ENCODE measurements around the gene MX2.

MX2 gene

DNA sequence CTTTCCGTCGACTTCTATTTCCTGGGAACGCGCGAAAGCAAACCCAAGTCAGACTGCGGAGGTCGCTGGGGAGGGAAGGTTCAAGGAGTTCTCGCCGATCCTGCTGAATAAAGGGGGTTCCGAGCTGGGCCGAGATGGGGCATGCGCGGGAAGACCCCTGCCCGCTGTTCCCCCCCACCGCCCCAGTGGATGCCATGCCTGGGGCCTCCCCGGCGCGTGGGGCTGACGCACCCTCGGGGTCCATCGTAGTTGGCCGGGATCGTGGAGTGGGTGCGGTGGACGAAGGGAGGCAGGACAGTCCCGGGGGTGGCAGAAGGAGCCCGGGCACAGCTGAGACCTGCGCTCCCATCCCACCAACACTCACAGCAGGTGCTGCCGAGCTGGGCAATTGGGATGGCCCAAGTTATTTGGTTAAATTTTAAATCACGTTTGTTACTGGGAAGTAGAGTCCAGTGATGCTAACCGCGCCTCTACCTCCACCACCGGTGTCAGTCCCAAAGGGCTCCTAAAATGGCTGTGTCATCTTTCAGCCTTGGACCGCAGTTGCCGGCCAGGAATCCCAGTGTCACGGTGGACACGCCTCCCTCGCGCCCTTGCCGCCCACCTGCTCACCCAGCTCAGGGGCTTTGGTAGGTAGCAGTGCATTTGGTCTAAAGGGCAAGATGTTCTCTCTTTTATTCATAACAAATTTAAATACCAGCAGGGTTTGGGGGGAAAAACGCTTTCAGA is 65.0 kb downstream of the MX2 start:
- H3K4me2 ChIP-seq (ENCODE audit: low read length): peak overlapping the region; percentile 97
- peaks cover 4% of the 10 kb centered on the region for H3K4me1 ChIP-seq (ENCODE audit: control insufficient read depth, insufficient read depth, low read length)
- H3K4me3 ChIP-seq (ENCODE audit: low read length): peak overlapping the region; percentile 71
- H3K27me3 ChIP-seq (ENCODE audit: control insufficient read depth, insufficient read depth, low read length): peaks cover 33% of the 10 kb centered on the region
- H3K9ac ChIP-seq (ENCODE audit: low read depth, low read length): no peak overlapping the region
- H3K36me3 ChIP-seq (ENCODE audit: insufficient read depth, low read length): no peaks in the 10 kb centered on the region
- H3K9me3 ChIP-seq (replicated peaks; ENCODE audit: low read length): no peaks in the 10 kb centered on the region

DNA sequence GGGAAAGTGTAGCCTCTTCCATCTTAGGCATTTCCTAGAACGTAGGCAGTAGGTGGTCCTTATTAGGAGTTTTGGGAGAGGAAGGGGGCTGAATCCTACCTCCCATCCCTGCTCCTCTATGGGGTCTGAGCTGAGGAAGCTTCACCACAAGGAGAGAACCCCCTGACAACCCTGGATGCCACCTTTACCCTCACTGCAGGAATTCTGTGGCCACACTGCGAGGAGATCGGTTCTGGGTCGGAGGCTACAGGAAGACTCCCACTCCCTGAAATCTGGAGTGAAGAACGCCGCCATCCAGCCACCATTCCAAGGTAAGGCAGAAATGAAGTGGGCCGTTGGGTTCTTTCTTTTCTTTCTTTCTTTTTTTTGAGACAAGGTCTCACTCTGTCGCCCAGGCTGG is 65.7 kb downstream of the MX2 start:
- H3K27me3 ChIP-seq (ENCODE audit: control insufficient read depth, insufficient read depth, low read length): peaks cover 33% of the 10 kb centered on the region
- H3K36me3 ChIP-seq (ENCODE audit: insufficient read depth, low read length): no peaks in the 10 kb centered on the region
- H3K4me3 ChIP-seq (ENCODE audit: low read length): no peak overlapping the region
- H3K9ac ChIP-seq (ENCODE audit: low read depth, low read length): no peak overlapping the region
- peaks cover 4% of the 10 kb centered on the region for H3K4me1 ChIP-seq (ENCODE audit: control insufficient read depth, insufficient read depth, low read length)
- H3K4me2 ChIP-seq (ENCODE audit: low read length): no peak overlapping the region
- H3K9me3 ChIP-seq (replicated peaks; ENCODE audit: low read length): no peaks in the 10 kb centered on the region

DNA sequence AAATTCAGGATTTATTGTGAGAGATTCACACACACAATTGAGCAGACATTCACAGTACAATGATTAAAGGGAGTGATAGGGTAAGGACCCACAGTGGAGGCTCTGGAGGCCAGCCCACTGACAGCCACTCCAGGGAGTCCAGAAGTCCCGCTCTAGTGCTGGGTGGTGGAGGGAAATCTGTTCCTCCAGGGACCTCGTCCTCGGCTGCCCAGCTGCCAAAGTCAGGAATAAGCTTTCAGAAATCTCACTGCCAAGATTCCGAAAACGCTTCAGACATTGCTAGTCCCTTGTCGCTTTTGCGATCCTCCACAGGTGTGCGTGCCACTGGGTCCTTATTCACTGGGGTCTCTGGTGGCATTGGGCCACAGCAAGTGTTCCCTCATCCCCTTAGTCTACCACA is 66.5 kb downstream of the MX2 start:
- no peaks in the 10 kb centered on the region for H3K36me3 ChIP-seq (ENCODE audit: insufficient read depth, low read length)
- no peak overlapping the region for H3K4me3 ChIP-seq (ENCODE audit: low read length)
- no peaks in the 10 kb centered on the region for H3K9me3 ChIP-seq (replicated peaks; ENCODE audit: low read length)
- H3K4me2 ChIP-seq (ENCODE audit: low read length): no peak overlapping the region
- H3K4me1 ChIP-seq (ENCODE audit: control insufficient read depth, insufficient read depth, low read length): peaks cover 4% of the 10 kb centered on the region
- peaks cover 33% of the 10 kb centered on the region for H3K27me3 ChIP-seq (ENCODE audit: control insufficient read depth, insufficient read depth, low read length)
- H3K9ac ChIP-seq (ENCODE audit: low read depth, low read length): no peak overlapping the region

DNA sequence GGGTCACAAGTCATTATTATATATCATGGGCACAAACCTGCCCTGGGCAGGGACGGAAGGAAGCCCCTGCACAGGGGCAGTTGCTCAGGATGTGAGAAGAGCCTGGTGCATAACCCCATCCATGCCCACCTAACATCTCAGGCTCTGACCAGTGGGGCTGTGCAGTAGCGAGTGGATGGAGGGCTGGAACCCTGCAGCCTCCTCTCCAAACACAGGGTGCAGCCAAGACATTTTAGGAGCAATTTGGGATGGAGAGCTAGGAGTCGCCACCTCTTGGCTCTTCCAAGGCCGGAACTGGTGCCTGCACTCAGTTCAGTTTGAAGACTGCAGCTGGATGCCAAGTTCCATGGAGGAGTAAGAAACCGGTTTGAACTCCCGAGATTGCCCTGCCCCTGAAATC is 67.0 kb downstream of the MX2 start:
- Histone ChIP-seq H3K4me3 (ENCODE audit: low read length) (no peak overlapping the region), H3K36me3 (ENCODE audit: insufficient read depth, low read length) (no peaks in the 10 kb centered on the region), H3K9me3 (replicated peaks; ENCODE audit: low read length) (no peaks in the 10 kb centered on the region), H3K4me2 (ENCODE audit: low read length) (no peak overlapping the region), H3K4me1 (ENCODE audit: control insufficient read depth, insufficient read depth, low read length) (peaks cover 4% of the 10 kb centered on the region), H3K27me3 (ENCODE audit: control insufficient read depth, insufficient read depth, low read length) (peaks cover 33% of the 10 kb centered on the region), H3K9ac (ENCODE audit: low read depth, low read length) (no peak overlapping the region)

DNA sequence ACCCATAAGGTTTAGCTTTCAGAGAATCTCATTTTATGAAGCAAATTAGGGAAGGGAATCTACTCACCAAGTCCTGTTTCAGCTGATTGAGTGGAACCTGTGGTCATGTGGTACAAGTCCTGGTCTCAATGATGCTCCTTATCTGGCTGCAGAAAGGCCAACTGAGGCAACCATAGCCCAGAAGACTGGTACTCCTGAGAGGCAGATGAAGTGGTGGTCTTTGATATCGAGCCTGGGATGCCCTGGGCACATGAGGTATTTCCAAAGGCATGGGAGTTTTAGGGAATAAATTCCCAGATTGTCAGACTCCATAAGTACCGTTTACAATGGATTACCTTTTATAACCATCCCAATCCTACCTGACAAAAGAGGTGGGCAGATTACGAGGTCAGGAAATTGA is 67.5 kb downstream of the MX2 start:
- Histone ChIP-seq H3K9ac (ENCODE audit: low read depth, low read length) (no peak overlapping the region), H3K27me3 (ENCODE audit: control insufficient read depth, insufficient read depth, low read length) (peaks cover 33% of the 10 kb centered on the region), H3K4me2 (ENCODE audit: low read length) (no peak overlapping the region), H3K36me3 (ENCODE audit: insufficient read depth, low read length) (no peaks in the 10 kb centered on the region), H3K4me3 (ENCODE audit: low read length) (no peak overlapping the region), H3K4me1 (ENCODE audit: control insufficient read depth, insufficient read depth, low read length) (peaks cover 4% of the 10 kb centered on the region), H3K9me3 (replicated peaks; ENCODE audit: low read length) (no peaks in the 10 kb centered on the region)

DNA sequence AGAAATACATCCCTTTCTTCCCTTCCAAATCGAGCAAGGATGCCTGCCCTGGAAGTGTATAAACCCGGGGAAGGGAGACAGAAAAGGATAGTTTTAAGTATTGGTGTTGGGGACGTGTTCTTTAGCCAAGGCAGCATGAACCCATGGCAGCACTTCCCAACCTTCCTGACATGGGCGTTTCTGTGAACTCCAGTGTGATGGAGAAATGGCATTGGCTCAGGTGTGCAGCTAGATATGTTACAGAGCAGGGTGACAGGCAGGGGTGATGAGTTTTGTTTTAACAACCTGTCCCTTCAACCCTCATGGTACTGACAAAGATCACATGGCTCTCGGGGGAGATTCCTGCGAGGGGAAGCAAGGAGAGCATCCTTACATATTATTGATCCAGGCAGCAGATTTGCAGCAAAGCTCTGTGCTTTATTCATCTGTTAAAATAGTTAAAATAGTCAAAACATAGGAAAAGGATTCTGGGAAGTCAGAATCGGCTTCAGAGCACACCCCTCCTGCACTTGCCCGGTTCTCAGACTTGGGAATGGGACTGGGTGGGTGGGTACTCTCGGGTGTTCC is 68.2 kb downstream of the MX2 start:
- Histone ChIP-seq H3K9ac (ENCODE audit: low read depth, low read length) (no peak overlapping the region), H3K4me2 (ENCODE audit: low read length) (no peak overlapping the region), H3K4me1 (ENCODE audit: control insufficient read depth, insufficient read depth, low read length) (peaks cover 4% of the 10 kb centered on the region), H3K9me3 (replicated peaks; ENCODE audit: low read length) (no peaks in the 10 kb centered on the region), H3K27me3 (ENCODE audit: control insufficient read depth, insufficient read depth, low read length) (peaks cover 33% of the 10 kb centered on the region), H3K4me3 (ENCODE audit: low read length) (no peak overlapping the region), H3K36me3 (ENCODE audit: insufficient read depth, low read length) (no peaks in the 10 kb centered on the region)

DNA sequence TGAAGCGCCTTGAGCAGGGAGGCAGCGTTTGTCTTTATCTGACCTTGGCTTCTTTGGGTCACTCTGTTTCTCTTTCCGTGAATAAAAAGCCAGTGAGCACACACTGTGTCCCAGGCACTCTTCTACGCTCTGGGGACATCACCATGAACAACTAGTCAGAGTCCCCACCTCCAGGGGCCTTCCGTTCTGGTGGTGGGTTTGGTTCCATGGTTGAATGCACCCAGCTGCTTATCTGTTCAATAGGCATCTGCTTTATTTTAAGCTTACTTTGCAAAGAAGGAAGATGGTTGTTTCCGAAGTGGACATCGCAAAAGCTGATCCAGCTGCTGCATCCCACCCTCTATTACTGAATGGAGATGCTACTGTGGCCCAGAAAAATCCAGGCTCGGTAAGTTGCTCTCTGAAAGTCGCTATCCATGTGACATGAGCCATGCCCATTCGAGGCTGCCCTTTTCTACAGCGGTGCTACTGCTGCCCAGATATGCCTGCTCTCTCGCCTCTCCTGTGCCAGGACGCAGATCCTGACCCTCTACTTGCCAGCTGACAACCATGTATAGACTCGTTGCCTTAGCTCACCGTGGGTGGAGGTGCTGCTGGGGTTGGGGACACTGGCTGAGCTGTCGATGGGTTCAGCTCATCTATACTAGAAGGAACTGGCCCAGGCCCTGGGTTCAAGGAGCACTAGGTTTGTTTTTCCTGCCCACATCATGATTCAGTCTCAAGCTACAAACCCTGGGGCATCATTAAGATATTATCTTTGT is 70.1 kb downstream of the MX2 start:
- H3K4me2 ChIP-seq (ENCODE audit: low read length): no peak overlapping the region
- H3K27me3 ChIP-seq (ENCODE audit: control insufficient read depth, insufficient read depth, low read length): peaks cover 21% of the 10 kb centered on the region
- H3K9me3 ChIP-seq (replicated peaks; ENCODE audit: low read length): no peaks in the 10 kb centered on the region
- H3K36me3 ChIP-seq (ENCODE audit: insufficient read depth, low read length): no peaks in the 10 kb centered on the region
- H3K4me3 ChIP-seq (ENCODE audit: low read length): no peak overlapping the region
- no peak overlapping the region for H3K9ac ChIP-seq (ENCODE audit: low read depth, low read length)
- H3K4me1 ChIP-seq (ENCODE audit: control insufficient read depth, insufficient read depth, low read length): no peaks in the 10 kb centered on the region

DNA sequence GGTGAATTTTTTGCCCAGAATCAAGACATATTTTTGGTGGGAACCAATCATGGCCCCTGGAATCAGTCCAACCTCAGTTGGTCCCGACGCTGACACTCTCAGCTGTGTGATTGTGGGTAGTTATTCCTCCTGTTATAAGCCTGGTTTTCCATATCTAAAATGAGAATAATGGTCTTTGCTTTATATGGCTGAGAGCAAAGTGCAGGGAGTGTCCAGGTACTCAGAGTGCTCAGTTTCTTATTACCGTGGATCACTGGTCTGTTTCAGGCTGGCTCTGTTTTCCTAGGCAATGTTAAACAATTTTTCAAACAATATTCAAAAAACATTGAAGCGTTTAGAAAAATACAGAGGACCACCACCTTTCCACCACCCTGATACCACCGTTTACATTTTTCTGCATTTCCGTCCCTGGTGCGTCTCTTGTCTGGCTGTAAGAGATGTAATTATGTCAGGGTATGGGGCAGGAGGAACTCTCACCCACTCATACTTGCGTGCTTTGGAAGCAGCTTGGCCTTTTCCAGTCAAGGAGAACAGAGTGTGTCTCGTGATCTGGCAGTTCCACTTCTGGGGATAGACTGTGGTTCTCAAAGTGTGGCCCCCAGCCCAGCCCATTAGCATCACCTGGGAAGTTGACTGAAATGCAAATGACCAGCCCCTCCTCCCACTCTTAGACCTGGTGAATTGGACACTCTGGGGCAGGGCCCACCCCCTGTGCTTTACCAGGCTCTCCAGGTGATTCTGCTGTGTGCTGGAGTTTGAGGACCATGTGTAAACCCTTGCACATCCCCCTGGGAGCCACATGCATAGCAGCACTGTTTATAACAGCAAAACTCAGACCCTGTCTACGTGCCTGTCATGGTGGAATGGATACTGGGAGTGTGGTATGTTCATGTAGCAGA is 71.0 kb downstream of the MX2 start:
- H3K4me1 ChIP-seq (ENCODE audit: control insufficient read depth, insufficient read depth, low read length): no peaks in the 10 kb centered on the region
- H3K4me2 ChIP-seq (ENCODE audit: low read length): no peak overlapping the region
- H3K36me3 ChIP-seq (ENCODE audit: insufficient read depth, low read length): no peaks in the 10 kb centered on the region
- H3K4me3 ChIP-seq (ENCODE audit: low read length): no peak overlapping the region
- H3K9me3 ChIP-seq (replicated peaks; ENCODE audit: low read length): no peaks in the 10 kb centered on the region
- H3K27me3 ChIP-seq (ENCODE audit: control insufficient read depth, insufficient read depth, low read length): peaks cover 13% of the 10 kb centered on the region
- H3K9ac ChIP-seq (ENCODE audit: low read depth, low read length): no peak overlapping the region

DNA sequence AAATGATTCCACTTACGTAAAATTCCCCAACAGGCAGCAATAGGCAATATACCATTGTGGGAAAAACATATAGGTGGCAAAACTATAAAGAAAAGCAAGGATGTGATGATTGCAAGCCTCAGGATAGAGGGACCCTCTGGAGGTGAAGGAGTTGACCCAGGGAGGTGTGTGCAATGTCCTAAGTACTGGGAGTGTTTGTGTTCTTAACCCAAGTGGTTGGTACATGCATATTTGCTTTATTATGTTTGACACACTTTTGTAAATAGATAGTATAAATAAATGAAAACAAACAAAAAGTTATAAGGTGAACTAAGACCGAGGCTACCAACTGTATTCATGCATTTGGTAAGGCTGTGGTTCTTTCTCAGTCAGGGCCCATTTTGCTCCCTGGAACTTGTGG is 71.7 kb downstream of the MX2 start:
- peaks cover 8% of the 10 kb centered on the region for H3K27me3 ChIP-seq (ENCODE audit: control insufficient read depth, insufficient read depth, low read length)
- no peaks in the 10 kb centered on the region for H3K4me1 ChIP-seq (ENCODE audit: control insufficient read depth, insufficient read depth, low read length)
- no peak overlapping the region for H3K9ac ChIP-seq (ENCODE audit: low read depth, low read length)
- H3K4me3 ChIP-seq (ENCODE audit: low read length): no peak overlapping the region
- H3K4me2 ChIP-seq (ENCODE audit: low read length): no peak overlapping the region
- H3K36me3 ChIP-seq (ENCODE audit: insufficient read depth, low read length): no peaks in the 10 kb centered on the region
- no peaks in the 10 kb centered on the region for H3K9me3 ChIP-seq (replicated peaks; ENCODE audit: low read length)

DNA sequence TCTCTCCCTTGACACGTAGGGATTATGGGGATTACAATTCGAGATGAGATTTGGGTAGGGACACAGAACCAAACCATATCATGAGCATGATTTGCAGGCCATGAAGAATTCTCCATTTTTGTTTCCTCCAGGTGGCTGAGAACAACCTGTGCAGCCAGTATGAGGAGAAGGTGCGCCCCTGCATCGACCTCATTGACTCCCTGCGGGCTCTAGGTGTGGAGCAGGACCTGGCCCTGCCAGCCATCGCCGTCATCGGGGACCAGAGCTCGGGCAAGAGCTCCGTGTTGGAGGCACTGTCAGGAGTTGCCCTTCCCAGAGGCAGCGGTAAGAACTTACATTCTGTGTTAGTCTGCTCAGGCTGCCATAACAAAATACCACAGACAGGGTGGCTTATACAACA is 73.9 kb downstream of the MX2 start:
- Histone ChIP-seq H3K9me3 (replicated peaks; ENCODE audit: low read length) (no peaks in the 10 kb centered on the region), H3K9ac (ENCODE audit: low read depth, low read length) (no peak overlapping the region), H3K27me3 (ENCODE audit: control insufficient read depth, insufficient read depth, low read length) (no peaks in the 10 kb centered on the region), H3K4me2 (ENCODE audit: low read length) (no peak overlapping the region), H3K4me3 (ENCODE audit: low read length) (no peak overlapping the region), H3K36me3 (ENCODE audit: insufficient read depth, low read length) (no peaks in the 10 kb centered on the region), H3K4me1 (ENCODE audit: control insufficient read depth, insufficient read depth, low read length) (no peaks in the 10 kb centered on the region)

DNA sequence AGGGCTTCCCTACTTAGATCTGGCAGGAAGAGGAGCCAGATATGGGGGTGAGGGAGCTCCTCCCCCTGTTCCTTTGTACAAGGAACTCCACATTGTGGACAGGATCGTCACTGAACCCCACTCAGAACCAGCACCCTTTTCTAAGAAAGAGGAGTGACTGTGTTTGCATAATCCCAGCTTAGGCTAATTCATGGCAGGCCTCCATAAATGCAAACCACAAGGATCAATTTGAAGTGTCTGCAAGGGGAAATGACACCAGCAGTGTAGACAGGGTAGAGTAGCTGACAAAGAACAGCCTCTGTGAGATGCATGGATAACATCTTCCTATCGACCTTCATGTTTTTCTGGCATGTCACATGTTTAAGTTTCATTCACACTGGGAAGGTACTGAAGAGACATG is 75.9 kb downstream of the MX2 start:
- H3K9me3 ChIP-seq (replicated peaks; ENCODE audit: low read length): no peaks in the 10 kb centered on the region
- H3K4me3 ChIP-seq (ENCODE audit: low read length): no peak overlapping the region
- H3K9ac ChIP-seq (ENCODE audit: low read depth, low read length): no peak overlapping the region
- H3K27me3 ChIP-seq (ENCODE audit: control insufficient read depth, insufficient read depth, low read length): no peaks in the 10 kb centered on the region
- H3K36me3 ChIP-seq (ENCODE audit: insufficient read depth, low read length): no peaks in the 10 kb centered on the region
- H3K4me2 ChIP-seq (ENCODE audit: low read length): no peak overlapping the region
- H3K4me1 ChIP-seq (ENCODE audit: control insufficient read depth, insufficient read depth, low read length): no peaks in the 10 kb centered on the region

All from skeletal muscle satellite cell (primary cell).